Measurements from ENCODE around the gene ACOXL.
"Not testable (repeated sequence)": the region's sequence is repeated elsewhere in the genome, so short reads cannot be mapped to it uniquely, and the experiment has no call there.

ACOXL gene

GRCh38 chr2:111041398-111042202, 309.2 kb downstream of the ACOXL start:
- no peak for DNase-seq (ENCODE audit: low read depth)

DNA sequence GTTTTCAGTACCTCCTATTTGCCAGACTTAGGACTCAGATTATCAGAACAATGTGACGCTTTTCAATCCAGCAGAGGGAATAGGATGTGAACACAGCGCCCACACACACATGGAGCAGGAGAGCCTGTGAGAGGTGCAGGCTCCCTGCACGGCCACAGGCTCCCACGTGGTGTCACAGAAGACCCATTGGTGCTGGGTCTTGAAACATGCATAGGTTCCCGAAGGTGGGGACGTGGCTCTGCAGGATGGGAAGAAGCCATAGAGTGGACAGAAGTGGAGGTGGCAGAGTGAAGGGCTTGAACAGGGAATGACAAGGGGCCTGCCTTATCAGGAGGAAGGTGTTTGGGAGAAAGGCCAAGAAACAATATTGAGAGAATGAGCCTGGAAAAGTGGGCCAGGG, 309.9 kb downstream of the ACOXL start:
- DNase-seq (ENCODE audit: low read depth), result no peak

DNA sequence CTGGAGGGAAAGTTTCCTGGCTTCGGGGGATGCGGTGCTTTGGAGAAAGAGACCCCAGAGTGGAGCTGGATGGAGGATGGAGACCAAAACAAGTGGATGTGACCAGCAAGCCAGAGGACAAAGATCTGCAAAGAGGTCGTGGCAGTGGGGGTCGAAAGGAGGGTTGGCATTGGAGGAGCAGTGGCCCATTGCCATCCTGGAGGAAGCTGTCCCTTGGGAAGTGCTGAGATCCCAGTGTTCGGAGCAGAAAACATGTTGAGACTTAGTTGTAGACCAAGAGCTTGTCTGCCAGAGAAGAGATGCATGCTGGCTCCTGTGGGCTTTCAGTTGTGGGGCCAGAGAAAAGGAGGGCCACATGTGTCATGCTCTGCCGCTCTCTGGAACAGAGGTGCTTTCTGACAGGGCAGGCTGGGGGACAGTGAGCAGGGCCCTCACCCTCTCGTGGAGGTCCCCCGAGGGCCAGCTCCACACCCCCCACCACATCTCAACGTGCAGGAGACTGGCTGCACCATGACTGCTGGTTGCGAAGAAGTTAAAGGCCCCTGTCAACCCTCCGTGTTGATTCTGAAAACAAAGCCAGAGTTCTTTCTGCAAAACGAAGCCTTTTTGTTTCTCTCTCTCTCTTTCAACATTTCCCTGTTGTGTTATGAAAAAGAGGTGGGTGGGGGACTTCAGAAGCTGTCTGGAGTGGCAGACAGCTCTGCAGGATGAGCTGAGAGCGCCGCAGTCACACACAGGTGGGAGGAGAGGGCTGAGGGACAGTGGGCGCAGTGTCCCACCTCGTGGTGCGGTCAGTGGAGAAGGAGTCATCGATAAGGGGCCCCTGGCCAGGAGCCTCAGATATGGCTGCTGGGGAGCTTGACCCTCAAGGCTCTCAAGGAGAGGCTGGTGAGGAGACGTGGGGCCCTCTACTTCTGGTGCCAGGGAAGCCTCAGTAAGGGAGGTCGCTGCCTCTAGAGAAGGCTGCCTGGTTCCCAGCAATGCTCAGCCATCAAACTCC, 310.7 kb downstream of the ACOXL start:
- DNase-seq (ENCODE audit: low read depth), result no peak

- DNase-seq (ENCODE audit: low read depth), result no peak
Measured at GRCh38 chr2:111044066-111044465, 311.7 kb downstream of the ACOXL start.

GRCh38 chr2:111045236-111045635, 312.9 kb downstream of the ACOXL start:
- not testable (repeated sequence) for DNase-seq (ENCODE audit: low read depth)

- no peak for DNase-seq (ENCODE audit: low read depth)
Measured at GRCh38 chr2:111045771-111046444, 313.5 kb downstream of the ACOXL start.

DNA sequence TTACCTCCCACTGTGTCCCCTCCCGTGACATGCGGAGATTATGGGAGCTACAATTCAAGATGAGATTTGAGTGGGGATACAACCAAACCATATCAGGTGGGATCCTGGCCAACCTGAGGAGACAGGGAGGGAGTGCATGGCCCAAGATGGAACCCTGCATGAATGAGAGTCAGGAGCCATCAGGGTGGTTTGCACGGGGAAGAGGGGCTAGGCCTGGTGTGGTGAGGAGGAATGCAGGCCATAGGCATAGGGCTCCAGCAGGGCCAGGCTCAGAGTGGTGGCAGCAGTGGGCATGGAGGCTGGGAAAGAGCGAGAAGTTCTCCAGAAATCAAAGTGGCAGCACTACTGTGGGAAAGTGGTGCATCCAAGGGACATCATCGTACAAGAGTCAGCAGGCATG, 314.3 kb downstream of the ACOXL start:
- no peak for DNase-seq (ENCODE audit: low read depth)

- DNase-seq (ENCODE audit: low read depth), result no peak
Measured at GRCh38 chr2:111048856-111049768, 316.7 kb downstream of the ACOXL start.

DNA sequence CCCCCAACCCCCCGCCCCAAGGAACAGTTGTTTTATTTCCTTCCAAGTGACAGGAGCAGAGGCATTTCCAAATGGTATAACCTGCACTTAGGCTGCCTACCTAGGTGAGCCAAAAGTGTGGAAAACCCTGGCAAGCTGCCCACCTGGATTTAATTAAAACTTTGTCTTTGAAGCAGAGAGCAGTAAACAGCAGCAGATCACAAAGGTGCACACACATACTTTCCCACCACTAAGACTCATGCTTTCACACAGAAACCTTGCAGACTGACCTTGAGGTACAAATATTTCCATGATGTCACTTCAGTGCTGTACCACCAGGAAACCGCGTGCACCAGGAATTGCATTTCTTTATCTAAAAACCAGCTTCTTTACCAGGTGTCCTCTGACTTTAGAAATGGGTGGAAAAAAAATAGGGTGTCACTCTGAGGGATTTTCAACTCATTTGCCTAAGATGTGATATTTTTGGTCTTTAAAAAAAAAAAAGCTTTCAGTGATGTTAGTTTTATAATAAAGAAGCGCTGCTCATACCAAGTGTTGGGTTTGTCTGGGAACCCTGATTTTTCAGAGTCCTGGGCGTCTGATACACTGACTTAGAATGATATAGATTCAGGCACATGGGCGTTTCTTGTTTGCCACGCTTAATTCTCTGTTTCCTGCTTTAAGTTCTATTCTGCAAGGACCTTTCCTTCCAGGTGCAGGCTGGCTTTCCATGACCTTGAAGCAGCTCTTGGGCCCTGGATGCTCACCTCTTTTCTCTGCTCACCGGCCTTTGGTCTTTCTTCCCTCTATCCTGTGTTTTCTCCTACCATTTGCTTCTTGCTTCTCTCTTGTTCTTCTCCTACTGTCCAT, 317.6 kb downstream of the ACOXL start:
- no peak for DNase-seq (ENCODE audit: low read depth)

GRCh38 chr2:111050701-111051376, 318.5 kb downstream of the ACOXL start:
- no peak for DNase-seq (ENCODE audit: low read depth)

DNA sequence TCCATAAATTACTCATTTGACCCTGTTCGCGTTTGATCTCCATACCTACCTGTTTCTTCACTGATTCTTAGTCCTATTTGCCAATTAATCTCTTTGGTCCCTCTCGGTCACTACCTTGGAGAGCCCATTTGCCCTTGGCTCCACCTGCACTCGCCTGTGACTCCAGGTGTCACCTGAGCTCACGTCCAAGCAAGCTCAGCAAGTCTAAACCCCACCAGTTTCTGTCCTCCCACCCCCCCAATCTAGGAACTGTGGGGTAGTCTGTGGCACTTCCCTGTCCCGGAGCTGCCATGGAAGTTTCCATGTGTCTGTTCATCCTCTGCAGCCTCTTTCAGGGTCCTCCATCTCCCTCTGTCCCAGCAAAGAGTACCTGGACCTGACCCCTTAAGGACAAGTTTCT, 320.2 kb downstream of the ACOXL start:
- no peak for DNase-seq (ENCODE audit: low read depth)

- DNase-seq (ENCODE audit: low read depth), result no peak
Measured at GRCh38 chr2:111053266-111053665, 320.9 kb downstream of the ACOXL start.

- DNase-seq (ENCODE audit: low read depth), result no peak
Measured at GRCh38 chr2:111053825-111054515, 321.6 kb downstream of the ACOXL start.

DNA sequence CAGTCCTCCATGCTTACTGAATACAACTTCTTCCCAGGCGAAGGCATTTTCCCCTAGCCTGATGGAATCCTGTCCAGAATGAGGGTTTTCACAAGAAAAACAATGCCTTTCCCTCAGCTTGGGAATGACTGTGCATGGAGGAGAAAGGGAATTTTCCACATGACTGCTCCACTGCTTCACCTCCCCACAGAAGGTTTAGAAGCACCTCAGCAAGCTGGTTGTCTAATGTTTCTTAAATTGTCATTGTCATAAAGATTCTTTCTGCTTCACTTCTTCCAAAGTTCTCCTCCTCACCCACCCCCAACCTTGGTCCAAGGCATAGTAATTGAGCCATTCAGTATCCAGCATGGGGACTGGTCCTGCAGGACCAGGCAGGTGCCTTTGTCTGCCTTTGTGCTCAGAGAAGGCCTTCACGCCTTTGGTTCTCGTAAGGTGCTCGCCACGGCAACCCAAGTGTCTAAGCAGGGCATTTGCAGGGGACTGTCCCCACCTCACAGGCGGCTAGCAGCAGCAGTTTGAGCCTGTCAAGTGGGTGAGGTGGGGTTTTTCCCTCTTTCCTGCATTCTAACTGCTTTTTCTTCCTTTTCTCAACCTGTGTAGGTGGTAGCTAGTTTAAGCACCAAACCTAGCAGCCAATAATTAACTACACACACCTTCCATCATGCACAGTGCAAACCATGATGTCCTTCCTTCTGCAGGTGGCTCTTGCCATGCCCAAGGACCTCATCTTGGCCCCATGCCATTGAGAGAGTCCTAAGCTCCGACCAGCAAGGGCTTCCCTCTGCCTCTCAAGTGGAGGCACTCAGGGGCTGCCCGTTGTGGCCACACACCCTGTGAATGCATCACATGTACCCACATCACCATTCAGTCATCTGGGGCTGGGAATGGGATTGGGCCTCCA, 322.7 kb downstream of the ACOXL start:
- DNase-seq (ENCODE audit: low read depth), result no peak

DNA sequence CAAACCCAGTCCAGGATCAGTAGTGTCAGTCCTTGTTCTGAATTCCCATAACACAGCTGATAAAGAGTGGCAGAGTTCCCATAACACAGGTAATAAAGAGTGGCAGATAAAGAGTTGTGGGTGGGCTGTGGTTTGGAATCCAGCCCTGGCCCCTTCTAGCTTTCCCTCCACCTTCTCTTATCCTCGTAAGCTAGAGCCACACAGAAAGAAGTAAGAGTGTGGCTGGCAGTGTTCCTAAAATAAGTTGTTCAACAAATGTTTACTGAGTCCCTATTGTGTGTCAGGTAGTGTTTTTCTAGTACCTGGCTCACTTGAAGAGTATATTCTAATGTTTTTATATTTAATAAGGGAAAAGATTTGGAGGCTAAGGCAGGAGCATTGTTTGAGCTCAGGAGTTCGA, 323.4 kb downstream of the ACOXL start:
- no peak for DNase-seq (ENCODE audit: low read depth)

DNA sequence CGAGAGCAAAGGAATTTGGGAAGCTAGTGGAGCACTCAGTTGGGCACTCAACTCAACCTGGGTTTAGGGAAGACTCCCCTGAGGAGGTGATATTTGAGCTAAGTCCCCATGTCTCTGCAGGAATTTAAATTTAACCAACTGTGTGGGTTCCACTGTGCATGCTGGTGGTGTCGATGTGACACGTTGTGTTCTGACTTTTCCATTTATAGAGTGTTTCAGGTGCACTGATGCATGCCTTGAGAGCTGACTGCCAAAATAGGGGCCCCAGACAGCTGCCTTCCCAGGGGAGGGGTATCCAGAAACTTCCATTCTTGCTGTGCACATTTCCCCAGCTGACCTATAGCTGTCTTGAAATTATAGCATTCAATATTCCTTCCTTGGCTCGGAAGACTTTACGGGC, 324.7 kb downstream of the ACOXL start:
- no peak for DNase-seq (ENCODE audit: low read depth)

DNA sequence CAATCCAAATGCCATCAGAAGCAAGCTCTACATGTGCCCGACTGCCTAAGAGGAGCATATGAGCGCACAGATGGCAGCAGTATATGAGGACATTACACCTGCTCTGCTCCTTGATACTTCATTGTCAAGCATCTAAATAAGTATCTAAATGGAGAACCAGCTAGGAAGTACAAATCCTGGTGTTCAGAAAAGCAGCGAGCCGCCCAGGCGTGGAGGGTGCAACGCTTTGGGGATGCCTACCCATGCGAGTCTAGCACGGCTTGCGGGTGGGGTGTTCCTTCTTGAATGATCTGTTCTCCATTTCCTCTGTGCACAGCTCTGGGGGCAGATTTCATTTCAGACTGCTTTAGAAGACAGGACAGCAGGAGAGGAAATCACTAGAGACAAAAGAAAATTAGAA, 325.3 kb downstream of the ACOXL start:
- no peak for DNase-seq (ENCODE audit: low read depth)

GRCh38 chr2:111058264-111058663, 325.9 kb downstream of the ACOXL start:
- DNase-seq (ENCODE audit: low read depth), result no peak
